Endothelial cell of umbilical vein (primary cell): ENCODE data around the gene RGS12. TPM values are rescaled to one million over a fixed set of nuclear protein-coding genes. Genes with fewer than 3 reads are reported as not detected.

Experiments used
- BruUV-seq: library from RNA; stranded (reverse); fragments of 400-500 nt; replicated peaks from 2 replicates; lab custom pipeline; 2021; lab: Mats Ljungman, UMichigan
- CTCF ChIA-PET: fragments of 300-600, 350-600 bp; sonication (Branson Sonifier 250); formaldehyde crosslinking; loops from one replicate; lab custom pipeline; 2021; ENCODE audit warnings: antibody characterized with exemption, inconsistent platforms; lab: Charles Lee
- POLR2A ChIA-PET: fragments of 300-600, 350-600 bp; sonication (Branson Sonifier 250); formaldehyde crosslinking; loops from one replicate; lab custom pipeline; 2021; ENCODE audit warnings: antibody characterized with exemption, inconsistent platforms; lab: Charles Lee
- DNase-seq: peaks from one replicate; pipeline ENCODE4 v3.0.0-alpha.2; 2011; ENCODE audit warnings: low read depth, low spot score
- FAIRE-seq: peaks from 2 replicates; lab custom pipeline; 2011; peaks lifted over from hg19 to GRCh38; lab: Jason Lieb, UNC
- H2AFZ ChIP-seq: 2 replicates; pipeline ENCODE4 v1.6.0; 2012; ENCODE audit warnings: low read depth, low read length, control low read depth, inconsistent platforms
- H3K27ac ChIP-seq: 2 replicates; pipeline ENCODE4 v1.5.1; 2011; ENCODE audit warnings: low read depth, mild to moderate bottlenecking, control low read depth, low read length, moderate library complexity; ENCODE audit not compliant: insufficient read depth
- H3K27me3 ChIP-seq, 2 experiments: 2 replicates each; pipeline versions ENCODE4 v1.6.0 to v1.6.1; 2011; ENCODE audit warnings: low read length in 2 of 2, mixed read lengths in 1 of 2; ENCODE audit not compliant: control insufficient read depth in 2 of 2, insufficient read depth in 2 of 2
- H3K36me3 ChIP-seq, 2 experiments: 2 replicates in 1 of 2; 3 replicates in 1 of 2; pipeline ENCODE4 v1.5.1; 2011; ENCODE audit warnings: low read length in 2 of 2, mild to moderate bottlenecking in 1 of 2, moderate library complexity in 1 of 2; ENCODE audit not compliant: control insufficient read depth in 2 of 2, insufficient read depth in 2 of 2; ENCODE audit errors: extremely low read depth in 1 of 2
- H3K4me1 ChIP-seq: 3 replicates; pipeline ENCODE4 v1.5.1; 2011; ENCODE audit warnings: mild to moderate bottlenecking, low read length; ENCODE audit not compliant: control insufficient read depth, insufficient read depth; ENCODE audit errors: extremely low read depth
- H3K4me2 ChIP-seq: 2 replicates; pipeline ENCODE4 v1.6.1; 2011; ENCODE audit warnings: low read length, control low read depth, mixed read lengths; ENCODE audit not compliant: insufficient read depth
- H3K4me3 ChIP-seq, 3 experiments: fragments of 200-600 bp in 1 of 3; sonication (generic), shearing (Covaris generic) in 1 of 3; replicated peaks in 1 of 3; 2 replicates each; pipeline ENCODE4 v1.5.1; 2011 to 2016; ENCODE audit warnings: control low read depth in 3 of 3, low read length in 3 of 3, mild to moderate bottlenecking in 2 of 3, inconsistent platforms in 1 of 3, low read depth in 1 of 3, moderate library complexity in 1 of 3; ENCODE audit not compliant: insufficient read depth in 1 of 3
- H3K79me2 ChIP-seq: 2 replicates; pipeline ENCODE4 v1.6.0; 2012; ENCODE audit warnings: low read length, inconsistent platforms; ENCODE audit not compliant: control insufficient read depth, insufficient read depth
- H3K9ac ChIP-seq: replicated peaks from 2 replicates; pipeline ENCODE3; 2011; ENCODE audit warnings: low read length, control low read depth; ENCODE audit not compliant: insufficient read depth; ENCODE audit errors: extremely low read depth
- H3K9me1 ChIP-seq: replicated peaks from 3 replicates; pipeline ENCODE4 v1.6.0; 2011; ENCODE audit warnings: mild to moderate bottlenecking, low read length; ENCODE audit not compliant: control insufficient read depth, insufficient read depth; ENCODE audit errors: extremely low read depth
- H3K9me3 ChIP-seq: replicated peaks from 2 replicates; pipeline ENCODE4 v1.5.1; 2012; ENCODE audit warnings: low read length, inconsistent platforms; ENCODE audit not compliant: control insufficient read depth, insufficient read depth
- H4K20me1 ChIP-seq: replicated peaks from 2 replicates; pipeline ENCODE3; 2011; ENCODE audit warnings: mild to moderate bottlenecking, low read length; ENCODE audit not compliant: control insufficient read depth, insufficient read depth; ENCODE audit errors: extremely low read depth
- CTCF ChIP-seq, 2 donors: IDR thresholded peaks; 1 replicate in 1 of 2; 2 replicates in 1 of 2; pipeline ENCODE4 v1.5.1; 2011; ENCODE audit warnings: low read length in 2 of 2, mild to moderate bottlenecking in 2 of 2, moderate library complexity in 2 of 2, control low read depth in 1 of 2, inconsistent platforms in 1 of 2, low read depth in 1 of 2; ENCODE audit not compliant: insufficient read depth in 1 of 2; ENCODE audit errors: extremely low read depth in 1 of 2
- EZH2 ChIP-seq: IDR thresholded peaks from 2 replicates; pipeline ENCODE4 v1.6.1; 2012; ENCODE audit warnings: borderline replicate concordance, low read depth, mild to moderate bottlenecking, moderate library complexity, low read length, inconsistent platforms; ENCODE audit not compliant: severe bottlenecking
- FOS ChIP-seq: IDR thresholded peaks from 2 replicates; pipeline ENCODE4 v1.6.1; 2011; ENCODE audit warnings: mild to moderate bottlenecking, low read length, moderate library complexity, borderline replicate concordance; ENCODE audit not compliant: insufficient read depth
- GATA2 ChIP-seq: IDR thresholded peaks from 2 replicates; pipeline ENCODE4 v1.7.0; 2011; ENCODE audit warnings: low read depth, mild to moderate bottlenecking, moderate library complexity, mixed read lengths, low read length; ENCODE audit not compliant: insufficient read length, insufficient read depth
- JUN ChIP-seq: IDR thresholded peaks from 2 replicates; pipeline ENCODE4 v1.6.1; 2011; ENCODE audit warnings: borderline replicate concordance, low read depth; ENCODE audit not compliant: insufficient read length, insufficient read depth
- MYC ChIP-seq: IDR thresholded peaks from one replicate; pipeline ENCODE4 v1.6.1; 2011; ENCODE audit warnings: mild to moderate bottlenecking, low read depth, low read length
- POLR2A ChIP-seq: IDR thresholded peaks from 2 replicates; pipeline ENCODE4 v1.6.1; 2012; ENCODE audit warnings: low read depth, mild to moderate bottlenecking, control low read depth, low read length
- POLR2AphosphoS5 ChIP-seq: IDR thresholded peaks from 2 replicates; pipeline ENCODE4 v1.6.1; 2012; ENCODE audit warnings: low read depth, mild to moderate bottlenecking, control low read depth, low read length, moderate library complexity; ENCODE audit not compliant: insufficient read depth
- dilution Hi-C: fragments of 300-500 bp; cut with MboI; formaldehyde crosslinking; loops from one replicate; pipeline ENCODE4 v1.15.0; 2019; ENCODE audit warnings: low sequenced_read_pairs; ENCODE audit not compliant: extremely low pct_ligation_motif_present
- intact Hi-C: fragments of 100-400 bp; cut with micrococcal nuclease; formaldehyde crosslinking; loops from one replicate; pipeline ENCODE4 v1.10.0; 2022
- polyA plus RNA-seq, 4 experiments: library from polyadenylated mRNA; depleted of rRNA in 3 of 4; stranded (reverse) in 3 of 4; unstranded in 1 of 4; fragments of >200 nt; gene quantifications; 2 replicates each; pipeline versions ENCODE4 v1.2.1 to v1.2.3, GENCODE V29; 2011 to 2012; ENCODE audit warnings: missing spikeins in 1 of 4
- total RNA-seq: library from RNA; stranded (reverse); gene quantifications from 2 replicates; pipeline ENCODE4 v1.2.3, GENCODE V29; 2021
- TF ChIP-seq, protein P1 (sequence below): IDR thresholded peaks from 2 replicates; pipeline ENCODE4 v1.6.1; 2011; ENCODE audit not compliant: insufficient read depth, insufficient read length

RGS12 gene
- total and polyA plus RNA-seq, 2 donors (not counting 3 experiments of a cell fraction or from before 2014, with no cell fraction given) = 65.2 to 75.4 TPM

- CTCF ChIA-PET = no interaction called here
- H3K27me3 ChIP-seq = peaks cover 2% of the 10 kb centered on the region in 2 experiments
- H3K36me3 ChIP-seq = no peaks in the 10 kb centered on the region
- BruUV-seq = no TSS peak
- H3K4me3 ChIP-seq = no peak overlapping the region
- no peaks in the 10 kb centered on the region for H3K9me3 ChIP-seq
- H3K9me1 ChIP-seq = no peaks in the 10 kb centered on the region
- no peaks in the 10 kb centered on the region for H3K4me1 ChIP-seq
- dilution Hi-C loops (no loop called here), intact Hi-C loops (no loop called here)
- FAIRE-seq (no peak), DNase-seq (no peak)
- POLR2A ChIA-PET = no interaction called here
- H4K20me1 ChIP-seq = no peaks in the 10 kb centered on the region
- no peak for TF ChIP-seq EZH2
- TF ChIP-seq, protein P1, sequence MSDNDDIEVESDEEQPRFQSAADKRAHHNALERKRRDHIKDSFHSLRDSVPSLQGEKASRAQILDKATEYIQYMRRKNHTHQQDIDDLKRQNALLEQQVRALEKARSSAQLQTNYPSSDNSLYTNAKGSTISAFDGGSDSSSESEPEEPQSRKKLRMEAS = no peak
- no peak for TF ChIP-seq GATA2
- TF ChIP-seq POLR2AphosphoS5 = no peak
- no peak for TF ChIP-seq FOS
- no peak for TF ChIP-seq MYC
- TF ChIP-seq CTCF (IDR thresholded peaks at IDR 0.05; ENCODE audit: extremely low read depth in 1 of 2, insufficient read depth in 1 of 2, low read depth in 1 of 2, low read length in 2 of 2) = no peak
- TF ChIP-seq JUN = no peak
- no peak for TF ChIP-seq POLR2A
- no peak overlapping the region for H3K9ac ChIP-seq
- no peak overlapping the region for H2AFZ ChIP-seq
- no peak overlapping the region for H3K4me2 ChIP-seq
- H3K79me2 ChIP-seq = no peaks in the 10 kb centered on the region
- no peak overlapping the region for H3K27ac ChIP-seq
These were observed 31.2 kb upstream of the RGS12 start for GRCh38 chr4:3261411-3262207.
